T-helper 2 cell treated with Interferon-gamma antibody and Interleukin-4, amounts not matched to agents 100 ng/mL and 5 ng/mL, for 36 hours (primary cell): ENCODE measurements around the gene RSPH10B2. TPM values are rescaled to one million over a fixed set of nuclear protein-coding genes. Genes with fewer than 3 reads are reported as not detected.
"Not testable (repeated sequence)": the region's sequence is repeated elsewhere in the genome, so short reads cannot be mapped to it uniquely, and the experiment has no call there.

ENCODE experiments used
- intact Hi-C: fragments of 100-400 bp; cut with micrococcal nuclease; formaldehyde crosslinking; loops from one replicate; pipeline ENCODE4 v1.15.1; 2023
- total RNA-seq: library from RNA; stranded (reverse); gene quantifications from 2 replicates; pipeline ENCODE4 v1.2.3, GENCODE V29; 2022

The RSPH10B2 gene
- total RNA-seq, 1 donor from 2014 or later = 1.2 TPM

GRCh38 chr7:6781581-6781980 is 27.7 kb downstream of the RSPH10B2 start:
- intact Hi-C loops = not testable (repeated sequence)

- intact Hi-C loops = not testable (repeated sequence)
These were observed 35.5 kb downstream of the RSPH10B2 start for GRCh38 chr7:6789353-6789752.

GRCh38 chr7:6792113-6792872 is 38.4 kb downstream of the RSPH10B2 start:
- intact Hi-C loops = not testable (repeated sequence)

GRCh38 chr7:6794276-6794675 is 40.4 kb downstream of the RSPH10B2 start:
- intact Hi-C loops = not testable (repeated sequence)

- intact Hi-C loops = not testable (repeated sequence)
These were observed 43.3 kb downstream of the RSPH10B2 start for GRCh38 chr7:6797218-6797617.

DNA sequence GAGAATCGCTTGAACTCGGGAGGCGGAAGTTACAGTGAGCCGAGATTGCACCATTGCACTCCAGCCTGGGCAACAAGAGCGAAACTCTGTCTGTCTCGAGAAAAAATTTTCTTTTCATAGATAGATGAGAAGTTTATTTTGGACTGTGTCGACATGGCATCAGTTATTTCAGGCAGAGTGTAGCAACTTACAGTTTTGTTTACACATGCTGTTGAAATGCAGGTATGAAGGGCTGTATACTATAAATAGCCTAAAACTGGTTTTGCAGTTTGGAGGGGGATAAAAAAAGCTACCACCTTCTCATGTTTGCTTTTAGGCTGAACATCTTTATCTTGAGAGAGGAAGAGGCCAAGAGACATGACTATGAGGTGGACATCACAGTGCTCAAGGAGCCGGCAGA is 44.1 kb downstream of the RSPH10B2 start:
- intact Hi-C loops = not testable (repeated sequence)

- intact Hi-C loops = not testable (repeated sequence)
These were observed 46.0 kb downstream of the RSPH10B2 start for GRCh38 chr7:6799887-6800286.

DNA sequence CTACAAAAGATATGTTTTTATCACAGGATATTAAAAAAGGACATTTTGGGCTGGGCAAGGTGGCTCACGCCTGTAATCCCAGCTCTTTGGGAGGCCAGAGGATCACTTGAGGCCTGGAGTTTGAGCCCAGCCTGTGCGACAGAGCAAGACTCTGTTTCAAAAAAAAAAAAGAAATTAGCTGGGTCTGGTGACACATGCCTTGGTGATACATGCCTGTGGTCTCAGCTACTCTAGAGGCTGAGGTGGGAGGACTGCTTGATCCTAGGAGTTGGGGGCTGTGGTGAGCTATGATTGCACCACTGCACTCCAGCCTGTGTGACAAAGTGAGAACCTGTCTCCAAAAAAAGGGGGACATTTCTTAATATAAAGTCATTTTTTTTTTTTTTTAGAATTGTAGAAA is 46.4 kb downstream of the RSPH10B2 start:
- intact Hi-C loops = not testable (repeated sequence)

DNA sequence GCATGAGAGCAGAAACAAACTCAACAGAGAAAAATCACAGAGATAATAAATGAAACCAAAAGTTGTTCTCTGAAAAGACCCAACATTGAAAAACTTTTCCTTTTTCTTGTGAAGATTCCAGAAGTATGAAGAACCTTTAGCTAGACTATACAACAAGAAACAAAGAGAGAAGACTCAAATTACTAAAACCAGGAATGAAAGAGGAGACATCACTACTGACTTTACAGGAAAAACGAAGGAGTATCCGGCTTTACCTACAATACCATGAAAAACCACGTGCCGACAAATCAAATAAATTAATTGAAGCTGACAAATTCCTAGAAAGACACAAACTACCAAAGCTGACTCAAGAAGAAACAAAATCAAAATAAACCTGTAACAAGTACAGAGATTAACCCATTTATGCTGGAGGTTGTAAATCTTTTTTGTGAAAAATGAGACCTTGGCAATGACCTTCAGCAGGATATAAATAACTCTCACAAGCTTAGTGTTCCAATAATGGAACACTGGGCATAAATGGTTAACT is 53.6 kb downstream of the RSPH10B2 start:
- intact Hi-C loops = not testable (repeated sequence)

DNA sequence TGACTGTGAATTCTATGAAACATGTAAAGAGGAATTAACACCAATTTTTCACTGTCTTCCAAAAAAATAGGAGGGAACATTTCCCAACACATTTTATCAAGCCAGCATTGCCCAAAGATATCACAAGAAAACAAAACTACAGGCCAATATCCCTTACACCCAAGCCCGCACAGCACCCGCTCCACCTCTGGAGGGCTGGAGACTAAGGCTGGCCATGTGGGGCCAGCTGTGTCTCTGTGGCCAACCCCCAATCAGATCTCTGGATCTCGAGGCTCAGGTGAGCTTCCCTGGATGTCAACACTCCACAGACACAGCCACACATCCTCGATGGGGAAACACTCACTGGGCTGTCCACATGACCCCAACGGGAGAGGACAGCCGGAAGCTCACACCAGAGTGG is 54.1 kb downstream of the RSPH10B2 start:
- intact Hi-C loops = not testable (repeated sequence)

GRCh38 chr7:6813011-6813410 is 59.1 kb downstream of the RSPH10B2 start:
- intact Hi-C loops = not testable (repeated sequence)

DNA sequence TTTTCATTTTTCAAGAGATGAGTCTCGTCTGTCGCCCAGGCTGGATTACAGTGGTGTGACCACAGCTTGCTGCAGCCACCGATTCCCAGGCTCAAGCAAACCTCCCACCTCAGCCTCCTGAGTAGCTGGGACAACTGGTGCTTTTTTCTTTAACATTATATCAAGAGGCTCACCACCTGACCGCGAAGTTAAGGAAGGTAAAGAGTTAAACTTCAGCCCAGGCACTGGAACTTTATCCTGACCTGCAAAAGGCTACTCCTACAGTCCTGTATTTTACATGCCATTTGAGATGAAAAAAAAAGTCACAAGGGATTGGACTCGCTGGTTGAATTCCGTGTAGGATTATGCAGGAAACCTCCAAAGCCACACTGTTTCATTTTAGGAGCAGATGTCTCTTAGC is 61.6 kb downstream of the RSPH10B2 start:
- intact Hi-C loops = not testable (repeated sequence)

DNA sequence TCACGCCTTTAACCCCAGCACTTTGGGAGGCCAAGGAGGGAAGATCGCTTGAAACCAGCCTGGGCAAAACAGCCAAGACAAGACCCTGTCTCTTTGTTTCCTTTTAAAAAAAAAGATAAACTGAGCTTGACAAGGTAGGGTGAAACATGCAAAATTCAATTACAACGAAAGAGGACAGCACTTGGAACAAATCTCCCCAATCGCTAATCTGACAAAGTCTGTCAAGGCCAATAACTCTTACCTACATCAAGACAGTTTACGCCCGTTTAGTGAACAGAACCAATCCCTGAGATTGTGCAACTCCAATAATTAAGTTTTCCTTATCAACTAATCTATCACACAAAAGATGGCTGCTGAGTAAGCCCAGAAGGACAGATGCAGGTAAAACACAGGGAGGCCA is 67.7 kb downstream of the RSPH10B2 start:
- intact Hi-C loops = not testable (repeated sequence)

DNA sequence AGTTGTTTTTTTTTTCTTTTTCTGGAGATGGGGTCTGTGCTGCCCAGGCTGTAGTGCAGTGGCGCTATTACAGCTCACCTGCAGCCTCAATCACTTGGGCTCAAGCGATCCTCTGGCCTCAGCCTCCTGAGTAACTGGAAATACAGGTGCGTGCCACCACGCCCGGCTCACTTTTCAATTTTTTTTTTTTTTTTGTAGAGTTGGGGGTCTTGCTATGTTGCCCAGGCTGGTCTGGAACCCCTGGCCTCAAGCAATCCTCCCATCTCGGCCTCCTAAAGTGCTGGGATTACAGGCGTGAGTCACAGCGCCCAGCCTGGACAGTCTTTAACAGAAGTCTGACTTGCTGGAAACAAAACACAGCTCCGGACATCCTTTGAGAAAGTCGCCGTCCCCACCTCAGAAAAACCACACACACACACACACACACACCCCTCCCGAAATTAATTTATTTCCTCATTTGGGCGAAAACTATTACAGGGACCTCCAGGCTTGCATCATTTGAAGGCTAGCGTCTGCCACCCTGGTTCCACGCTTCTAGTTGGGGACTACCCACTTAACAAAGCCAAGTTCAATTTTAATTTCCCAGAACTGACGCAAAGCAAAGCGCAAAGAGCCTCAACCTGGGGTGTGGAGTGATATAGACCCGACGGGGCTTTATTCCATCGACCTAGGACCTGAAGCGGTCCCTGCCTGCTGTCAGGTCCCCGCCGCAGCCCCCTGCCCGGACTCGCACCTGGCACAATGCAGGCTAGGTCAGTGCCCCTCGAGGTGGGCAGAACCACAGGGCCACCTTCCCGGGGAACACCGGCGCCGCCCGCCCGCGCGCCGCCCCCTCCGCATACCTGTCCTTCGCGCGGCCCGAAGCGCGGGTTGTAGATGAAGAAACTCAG is 71.6 kb downstream of the RSPH10B2 start:
- intact Hi-C loops = not testable (repeated sequence)

DNA sequence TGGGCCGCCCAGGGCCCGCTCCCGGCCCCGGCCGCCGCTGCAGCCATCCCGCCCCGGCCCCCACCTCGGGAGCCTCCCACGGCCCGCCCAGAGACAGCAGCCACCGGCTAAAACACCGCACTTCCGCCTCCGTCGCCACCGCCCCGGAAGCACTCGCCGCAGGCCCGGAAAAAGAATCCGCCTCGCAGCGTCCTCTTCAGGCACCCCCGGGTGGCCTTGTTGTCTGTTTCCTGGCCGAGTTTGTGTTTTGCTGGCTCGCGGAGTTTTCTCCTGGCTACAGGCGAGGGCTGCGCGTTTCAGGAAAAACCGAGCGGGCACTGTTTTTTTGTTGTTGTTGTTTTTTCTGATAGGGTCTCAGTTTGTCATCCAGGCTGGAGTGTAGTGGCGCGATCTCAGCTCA is 72.2 kb downstream of the RSPH10B2 start, which contains the start of gene CCZ1B:
TSS of gene CCZ1B (minus strand) at position 125 of the 400 bp plus-strand sequence. CDS start at position 47, 78 bp downstream.
- intact Hi-C loops = not testable (repeated sequence)

DNA sequence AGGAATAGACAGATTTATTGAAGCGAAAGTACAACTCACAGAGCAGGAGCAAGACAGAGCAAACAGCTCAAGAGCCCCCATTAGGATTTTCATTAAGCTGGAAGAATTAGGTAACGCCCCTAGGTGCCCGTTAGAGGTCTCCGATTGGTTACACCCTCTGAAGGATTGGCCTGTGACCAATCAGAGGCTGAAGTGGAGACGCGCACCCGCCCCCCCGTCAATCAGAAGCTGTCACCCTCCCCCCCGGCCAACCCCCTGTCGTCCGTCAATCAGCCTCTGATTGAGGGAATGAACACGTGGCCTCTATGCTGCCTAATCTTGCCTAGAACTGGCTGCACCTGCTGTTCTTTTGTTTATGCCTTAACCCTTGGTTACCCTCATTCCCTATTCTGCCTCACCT is 73.3 kb downstream of the RSPH10B2 start:
- intact Hi-C loops = not testable (repeated sequence)

DNA sequence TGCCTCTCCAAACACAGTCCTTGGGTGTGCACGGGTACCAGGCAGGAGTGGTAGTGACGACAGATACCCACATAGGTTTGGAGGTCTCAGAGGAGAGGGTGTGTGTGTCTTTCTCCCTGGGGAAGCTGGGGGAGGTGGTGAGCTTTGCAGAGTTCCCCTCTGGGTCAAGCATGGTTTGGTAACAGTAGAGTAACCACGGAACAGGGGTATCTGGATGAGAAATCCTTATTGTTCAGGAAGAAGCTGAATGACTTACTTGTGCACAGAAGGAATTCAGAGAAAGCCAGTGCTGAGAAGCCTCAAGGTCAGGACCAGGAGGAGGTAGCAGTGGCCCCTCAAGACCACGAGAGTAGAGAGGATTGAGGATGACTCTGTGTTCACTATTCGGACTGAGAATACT is 75.7 kb downstream of the RSPH10B2 start:
- intact Hi-C loops = not testable (repeated sequence)

GRCh38 chr7:6830026-6830425 is 76.1 kb downstream of the RSPH10B2 start:
- intact Hi-C loops = not testable (repeated sequence)

- intact Hi-C loops = no loop called here
These were observed 77.3 kb downstream of the RSPH10B2 start for GRCh38 chr7:6831018-6831725.

DNA sequence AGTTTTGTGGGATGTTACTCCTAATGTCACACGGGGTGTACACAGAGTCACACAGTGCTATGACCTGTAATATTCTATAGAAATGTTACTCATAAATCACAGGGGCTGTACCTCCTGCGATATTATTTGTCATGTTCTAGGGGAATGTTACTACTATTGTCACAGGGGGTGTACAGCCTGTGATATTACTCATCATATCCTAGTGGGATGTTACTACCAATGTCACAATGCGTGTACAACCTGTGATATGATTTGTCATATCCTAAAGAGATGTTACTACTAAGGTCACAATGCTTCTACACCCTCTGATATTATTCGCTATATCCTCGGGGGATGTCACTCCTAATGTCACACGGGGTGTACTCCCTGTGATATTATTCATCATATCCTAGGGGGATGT is 79.7 kb downstream of the RSPH10B2 start:
- intact Hi-C loops = no loop called here

DNA sequence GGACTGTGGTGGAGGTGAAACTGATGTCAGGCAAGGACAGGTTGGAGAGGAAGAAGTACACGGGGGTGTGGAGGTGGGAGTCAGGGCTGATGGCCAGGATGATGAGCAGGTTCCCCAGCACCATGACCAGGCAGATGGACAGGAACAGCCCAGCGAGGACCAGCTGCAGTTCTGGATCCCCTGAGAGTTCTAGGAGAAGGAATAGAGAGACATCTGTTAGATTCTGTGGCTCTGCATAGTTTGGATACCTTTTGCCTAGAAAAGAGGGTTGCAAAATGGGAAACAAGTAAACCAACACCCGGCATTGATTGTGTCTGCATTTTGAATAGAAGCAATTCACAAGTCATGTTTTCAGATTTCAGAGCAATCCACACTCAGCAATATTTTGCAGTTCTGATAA is 81.6 kb downstream of the RSPH10B2 start:
- intact Hi-C loops = not testable (repeated sequence)
